GM12878 (cell line): Measurements from ENCODE around the gene ETV2. TPM values are rescaled to one million over a fixed set of nuclear protein-coding genes. Genes with fewer than 3 reads are reported as not detected.

Experiments
- ATF3 ChIP-seq: IDR thresholded peaks from 2 replicates; pipeline ENCODE4 v1.6.1; 2011; ENCODE audit warnings: low read depth, mild to moderate bottlenecking, low read length, moderate library complexity, borderline replicate concordance; ENCODE audit errors: extremely low read depth
- MTA3 ChIP-seq: IDR thresholded peaks from 2 replicates; pipeline ENCODE4 v1.6.1; 2012; ENCODE audit warnings: low read length, inconsistent platforms, borderline replicate concordance
- SMAD5 ChIP-seq: IDR thresholded peaks from 2 replicates; pipeline ENCODE4 v1.6.1; 2016; ENCODE audit warnings: antibody characterized with exemption, low read depth
- USF2 ChIP-seq: IDR thresholded peaks from 2 replicates; pipeline ENCODE4 v1.6.1; 2011; ENCODE audit warnings: low read depth, low read length, improper control_type of control experiment, borderline replicate concordance
- polyA plus RNA-seq, 11 experiments: library from polyadenylated mRNA; depleted of rRNA in 4 of 11; unstranded in 6 of 11; stranded (reverse) in 5 of 11; fragments of >200 nt; fragmentation: Nextera tagmentation in 4 of 11; fragmentation: Illumina TruSeq in 1 of 11; extraction: Ambion mirVana in 4 of 11; extraction: Trizol in 1 of 11; gene quantifications; 1 replicate in 1 of 11; 2 replicates in 10 of 11; pipeline versions ENCODE4 v1.2.1 to v1.2.3, GENCODE V29; 2011 to 2016; ENCODE audit warnings: inconsistent platforms in 2 of 11, missing spikeins in 2 of 11, low read depth in 1 of 11
- total RNA-seq, 4 experiments: library from RNA; depleted of rRNA in 3 of 4; stranded (reverse); fragments of >200 nt in 3 of 4; fragmentation: Illumina TruSeq in 1 of 4; extraction: Trizol in 1 of 4; gene quantifications; 2 replicates each; pipeline versions ENCODE4 v1.2.1 to v1.2.3, GENCODE V29; 2013 to 2021
- TF ChIP-seq, protein P1 (sequence below): IDR thresholded peaks from 2 replicates; pipeline ENCODE4 v1.6.1; 2012; ENCODE audit warnings: low read depth, low read length, improper control_type of control experiment
- TF ChIP-seq, protein P2 (sequence below): fragments of 450-650 bp; formaldehyde crosslinking; IDR thresholded peaks from 2 replicates; pipeline ENCODE4 v1.5.0; 2022; ENCODE audit warnings: mild to moderate bottlenecking, missing genetic modification characterization

The ETV2 gene
- total and polyA plus RNA-seq, 10 of the 15 experiments (the other 5 are each of a cell fraction or from before 2014, with no cell fraction given), result 0.10 to 1.4 (median 0.54) TPM; not detected in 1

- TF ChIP-seq, protein P1, sequence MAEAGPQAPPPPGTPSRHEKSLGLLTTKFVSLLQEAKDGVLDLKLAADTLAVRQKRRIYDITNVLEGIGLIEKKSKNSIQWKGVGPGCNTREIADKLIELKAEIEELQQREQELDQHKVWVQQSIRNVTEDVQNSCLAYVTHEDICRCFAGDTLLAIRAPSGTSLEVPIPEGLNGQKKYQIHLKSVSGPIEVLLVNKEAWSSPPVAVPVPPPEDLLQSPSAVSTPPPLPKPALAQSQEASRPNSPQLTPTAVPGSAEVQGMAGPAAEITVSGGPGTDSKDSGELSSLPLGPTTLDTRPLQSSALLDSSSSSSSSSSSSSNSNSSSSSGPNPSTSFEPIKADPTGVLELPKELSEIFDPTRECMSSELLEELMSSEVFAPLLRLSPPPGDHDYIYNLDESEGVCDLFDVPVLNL, result no peak
- TF ChIP-seq MTA3 (no peak), SMAD5 (no peak), USF2 (no peak), ATF3 (no peak)
- TF ChIP-seq, protein P2, sequence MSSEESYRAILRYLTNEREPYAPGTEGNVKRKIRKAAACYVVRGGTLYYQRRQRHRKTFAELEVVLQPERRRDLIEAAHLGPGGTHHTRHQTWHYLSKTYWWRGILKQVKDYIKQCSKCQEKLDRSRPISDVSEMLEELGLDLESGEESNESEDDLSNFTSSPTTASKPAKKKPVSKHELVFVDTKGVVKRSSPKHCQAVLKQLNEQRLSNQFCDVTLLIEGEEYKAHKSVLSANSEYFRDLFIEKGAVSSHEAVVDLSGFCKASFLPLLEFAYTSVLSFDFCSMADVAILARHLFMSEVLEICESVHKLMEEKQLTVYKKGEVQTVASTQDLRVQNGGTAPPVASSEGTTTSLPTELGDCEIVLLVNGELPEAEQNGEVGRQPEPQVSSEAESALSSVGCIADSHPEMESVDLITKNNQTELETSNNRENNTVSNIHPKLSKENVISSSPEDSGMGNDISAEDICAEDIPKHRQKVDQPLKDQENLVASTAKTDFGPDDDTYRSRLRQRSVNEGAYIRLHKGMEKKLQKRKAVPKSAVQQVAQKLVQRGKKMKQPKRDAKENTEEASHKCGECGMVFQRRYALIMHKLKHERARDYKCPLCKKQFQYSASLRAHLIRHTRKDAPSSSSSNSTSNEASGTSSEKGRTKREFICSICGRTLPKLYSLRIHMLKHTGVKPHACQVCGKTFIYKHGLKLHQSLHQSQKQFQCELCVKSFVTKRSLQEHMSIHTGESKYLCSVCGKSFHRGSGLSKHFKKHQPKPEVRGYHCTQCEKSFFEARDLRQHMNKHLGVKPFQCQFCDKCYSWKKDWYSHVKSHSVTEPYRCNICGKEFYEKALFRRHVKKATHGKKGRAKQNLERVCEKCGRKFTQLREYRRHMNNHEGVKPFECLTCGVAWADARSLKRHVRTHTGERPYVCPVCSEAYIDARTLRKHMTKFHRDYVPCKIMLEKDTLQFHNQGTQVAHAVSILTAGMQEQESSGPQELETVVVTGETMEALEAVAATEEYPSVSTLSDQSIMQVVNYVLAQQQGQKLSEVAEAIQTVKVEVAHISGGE (CRISPR knock-in tag), result no peak
Observed at GRCh38 chr19:35596366-35596999, 45.1 kb upstream of the ETV2 start (continued).
